Subcutaneous adipose tissue (tissue), 4 donors: ENCODE measurements around the gene CCBE1. TPM values are rescaled to one million over a fixed set of nuclear protein-coding genes. Genes with fewer than 3 reads are reported as not detected.

Experiments
- total RNA-seq, 4 donors: library from RNA; depleted of rRNA; stranded (reverse); fragments of >200 nt; gene quantifications; one replicate each; pipeline ENCODE4 v1.1.0, GENCODE V29; 2016
- TF ChIP-seq, protein P1 (sequence below): fragments of 450-650 bp; IDR thresholded peaks from one replicate; pipeline ENCODE4 v1.5.1; 2016; ENCODE audit warnings: low read depth, mild to moderate bottlenecking, control low read depth, antibody characterized with exemption, moderate library complexity

CCBE1 gene
- total RNA-seq, 4 donors from 2014 or later: 2.6 to 12.4 (median 6.1) TPM

DNA sequence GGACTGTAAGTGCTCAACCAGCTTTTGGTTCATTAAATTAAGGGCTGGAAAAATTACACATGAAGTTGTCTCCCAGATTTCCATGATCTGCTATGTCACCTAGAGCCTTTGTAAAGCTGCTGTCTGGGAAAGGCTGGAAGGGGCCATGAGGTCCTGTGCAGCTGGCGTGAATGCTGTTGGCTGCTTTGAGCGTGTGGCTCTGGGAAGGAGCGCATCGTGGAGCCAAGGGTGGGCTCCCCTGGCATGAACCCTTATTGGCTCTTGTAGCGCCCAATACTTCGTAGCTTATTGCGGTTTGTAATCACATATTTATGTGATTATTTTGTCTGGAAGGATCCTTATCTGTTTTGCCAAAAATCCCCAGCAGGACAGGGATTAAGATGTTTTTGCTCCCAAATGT lies 267.6 kb downstream of the CCBE1 start:
- TF ChIP-seq, protein P1, sequence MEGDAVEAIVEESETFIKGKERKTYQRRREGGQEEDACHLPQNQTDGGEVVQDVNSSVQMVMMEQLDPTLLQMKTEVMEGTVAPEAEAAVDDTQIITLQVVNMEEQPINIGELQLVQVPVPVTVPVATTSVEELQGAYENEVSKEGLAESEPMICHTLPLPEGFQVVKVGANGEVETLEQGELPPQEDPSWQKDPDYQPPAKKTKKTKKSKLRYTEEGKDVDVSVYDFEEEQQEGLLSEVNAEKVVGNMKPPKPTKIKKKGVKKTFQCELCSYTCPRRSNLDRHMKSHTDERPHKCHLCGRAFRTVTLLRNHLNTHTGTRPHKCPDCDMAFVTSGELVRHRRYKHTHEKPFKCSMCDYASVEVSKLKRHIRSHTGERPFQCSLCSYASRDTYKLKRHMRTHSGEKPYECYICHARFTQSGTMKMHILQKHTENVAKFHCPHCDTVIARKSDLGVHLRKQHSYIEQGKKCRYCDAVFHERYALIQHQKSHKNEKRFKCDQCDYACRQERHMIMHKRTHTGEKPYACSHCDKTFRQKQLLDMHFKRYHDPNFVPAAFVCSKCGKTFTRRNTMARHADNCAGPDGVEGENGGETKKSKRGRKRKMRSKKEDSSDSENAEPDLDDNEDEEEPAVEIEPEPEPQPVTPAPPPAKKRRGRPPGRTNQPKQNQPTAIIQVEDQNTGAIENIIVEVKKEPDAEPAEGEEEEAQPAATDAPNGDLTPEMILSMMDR: no peak

DNA sequence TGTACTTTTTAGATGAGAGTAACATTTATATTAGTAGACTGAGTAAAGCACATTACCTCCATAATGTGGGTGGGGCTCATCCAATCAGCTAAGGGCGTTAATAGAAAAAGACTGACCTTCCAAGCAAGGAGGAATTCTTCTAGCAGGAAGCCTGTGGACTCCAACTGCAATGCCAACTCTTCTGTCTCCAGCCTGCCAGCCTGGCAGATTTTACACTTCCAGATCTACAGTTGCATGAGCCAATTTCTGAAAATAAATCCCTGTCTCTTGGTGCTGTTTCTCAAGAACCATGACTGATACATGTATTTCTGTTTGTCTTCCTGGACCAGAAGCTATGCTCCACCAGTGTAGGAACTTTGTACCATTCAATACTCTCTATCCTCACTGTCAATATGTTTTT lies 269.2 kb downstream of the CCBE1 start:
- TF ChIP-seq, protein P1: no peak

DNA sequence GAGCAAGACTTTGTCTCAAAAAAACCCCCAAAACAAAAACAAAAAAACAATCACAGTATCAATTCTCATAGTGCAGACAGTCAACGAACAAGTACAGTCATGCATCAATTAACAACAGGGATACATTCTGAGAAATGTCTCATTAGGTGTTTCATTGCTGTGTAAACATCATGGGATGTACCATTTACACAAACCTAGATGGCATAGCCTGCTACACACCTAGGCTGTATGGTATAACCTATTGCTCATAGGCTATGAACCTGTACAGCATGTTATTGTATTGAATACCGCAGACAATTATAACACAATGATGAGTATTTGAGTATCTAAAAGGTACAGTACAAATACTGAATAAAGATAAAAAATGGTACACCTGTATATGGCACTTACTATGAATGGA lies 270.4 kb downstream of the CCBE1 start:
- TF ChIP-seq, protein P1: no peak

DNA sequence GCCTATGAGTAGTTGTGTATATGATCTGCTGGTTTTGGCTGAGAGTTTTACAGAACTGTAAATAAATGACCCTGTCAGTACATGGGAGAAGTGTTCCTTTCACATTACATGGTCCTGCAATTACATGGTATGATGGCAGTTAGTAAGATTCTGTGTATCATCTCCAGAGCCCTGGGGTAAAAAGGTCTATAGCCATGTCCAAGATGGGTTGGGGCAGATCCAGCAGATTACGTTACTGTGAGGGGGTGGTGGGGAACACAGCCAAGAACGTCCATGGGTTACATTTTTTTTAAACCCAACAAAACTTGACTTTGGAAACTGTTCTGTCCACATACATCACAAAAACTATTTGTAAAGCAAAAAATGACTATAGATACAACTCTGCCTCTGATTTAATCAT lies 274.0 kb downstream of the CCBE1 start:
- TF ChIP-seq, protein P1: no peak

DNA sequence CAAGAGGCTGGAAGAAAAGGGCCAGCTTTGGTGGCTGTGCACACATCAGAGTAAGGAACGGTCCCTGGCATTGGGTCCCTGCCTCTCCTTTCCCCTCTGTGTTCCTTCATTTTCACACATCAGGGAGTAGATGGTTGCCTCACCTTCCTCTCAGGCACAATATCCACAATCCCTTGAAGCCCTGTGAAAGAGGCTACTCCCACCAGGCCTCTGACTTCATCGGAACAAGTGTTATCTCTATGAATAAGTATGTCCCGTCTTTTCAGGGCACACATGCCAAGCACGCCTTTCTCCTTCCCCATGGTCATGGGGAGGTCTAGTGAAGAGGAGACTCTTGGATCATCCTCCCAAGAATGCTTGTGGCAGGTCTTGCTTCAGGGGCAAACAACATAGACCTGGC lies 277.0 kb downstream of the CCBE1 start:
- TF ChIP-seq, protein P1: no peak

DNA sequence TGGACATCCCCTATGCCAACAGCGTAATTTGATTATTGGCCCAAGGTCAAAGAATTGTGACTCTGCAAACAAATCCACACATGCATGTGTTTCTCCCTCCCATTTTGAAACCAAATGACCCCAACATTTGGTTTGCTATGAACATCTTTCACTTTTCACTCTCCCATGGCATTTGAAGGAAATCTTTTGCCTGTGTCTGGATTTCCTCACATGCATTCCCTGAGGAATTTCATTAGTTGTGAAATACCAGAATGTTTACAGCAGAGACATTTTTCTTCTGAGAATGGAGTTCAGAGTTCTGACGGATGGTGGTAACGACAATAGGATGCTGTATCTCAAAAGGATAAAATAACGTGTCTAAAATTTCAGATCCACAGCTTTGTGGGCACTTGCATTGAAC lies 277.8 kb downstream of the CCBE1 start:
- TF ChIP-seq, protein P1: no peak

DNA sequence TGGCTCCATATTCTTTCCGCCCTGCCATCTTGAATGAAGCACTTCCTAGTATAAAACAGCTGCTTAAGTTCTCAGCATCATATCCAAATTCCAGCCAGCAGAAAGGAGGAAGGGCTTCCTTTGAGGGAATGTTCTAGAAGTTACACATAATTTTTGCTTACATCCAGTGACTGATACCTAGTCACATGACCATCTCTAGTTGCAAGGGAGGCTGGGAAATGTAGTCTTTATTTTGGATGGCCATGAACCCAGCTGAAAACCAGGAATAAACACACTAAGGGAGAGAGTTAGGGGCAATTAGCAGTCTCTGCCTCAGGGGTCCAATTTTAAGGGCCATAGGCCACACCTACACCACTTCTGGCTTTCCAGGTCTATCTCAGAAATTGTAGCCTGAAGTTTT lies 280.4 kb downstream of the CCBE1 start:
- TF ChIP-seq, protein P1: no peak
